MCF 10A (cell line): ENCODE results near the gene FGR. TPM values are rescaled to one million over a fixed set of nuclear protein-coding genes. Genes with fewer than 3 reads are reported as not detected.

Experiments used
- BruUV-seq: library from RNA; stranded (reverse); fragments of 400-500 nt; replicated peaks from 2 replicates; lab custom pipeline; 2021; lab: Mats Ljungman, UMichigan
- CTCF ChIA-PET: fragments of 300-600 bp; sonication (Branson Sonifier 250); formaldehyde crosslinking; extraction: SDS; loops from one replicate; lab custom pipeline; 2021; ENCODE audit warnings: antibody characterized with exemption, inconsistent platforms; lab: Yijun Ruan, JAX
- POLR2A ChIA-PET: fragments of 300-600, 350-650 bp; sonication (Branson Sonifier 250); formaldehyde crosslinking; extraction: SDS; loops from one replicate; lab custom pipeline; 2020; ENCODE audit warnings: antibody characterized with exemption, inconsistent platforms; lab: Yijun Ruan, JAX
- DNase-seq: peaks from one replicate; pipeline ENCODE4 v3.0.0-alpha.2; 2018; ENCODE audit not compliant: unreplicated experiment
- H3K27ac Mint-ChIP-seq: one replicate; pipeline ENCODE4 v1.8.0; 2022; ENCODE audit warnings: mild to moderate bottlenecking, low read depth, mixed read lengths; ENCODE audit not compliant: unreplicated experiment
- H3K27me3 Mint-ChIP-seq: one replicate; pipeline ENCODE4 v1.8.0; 2022; ENCODE audit warnings: mixed read lengths; ENCODE audit not compliant: insufficient read depth, unreplicated experiment
- H3K36me3 Mint-ChIP-seq: one replicate; pipeline ENCODE4 v1.8.0; 2022; ENCODE audit warnings: mild to moderate bottlenecking, moderate library complexity, mixed read lengths; ENCODE audit not compliant: insufficient read depth, unreplicated experiment
- H3K4me1 Mint-ChIP-seq: one replicate; pipeline ENCODE4 v1.8.0; 2022; ENCODE audit warnings: mixed read lengths; ENCODE audit not compliant: insufficient read depth, unreplicated experiment
- H3K4me3 Mint-ChIP-seq: one replicate; pipeline ENCODE4 v1.8.0; 2022; ENCODE audit warnings: mild to moderate bottlenecking, moderate library complexity, mixed read lengths; ENCODE audit not compliant: unreplicated experiment
- H3K9me3 Mint-ChIP-seq: one replicate; pipeline ENCODE4 v1.8.0; 2022; ENCODE audit warnings: mixed read lengths; ENCODE audit not compliant: unreplicated experiment
- intact Hi-C: fragments of 100-400 bp; cut with micrococcal nuclease; formaldehyde crosslinking; loops from 2 replicates; pipeline ENCODE4 v1.14.1; 2022
- total RNA-seq: library from RNA; stranded (reverse); gene quantifications from 2 replicates; pipeline ENCODE4 v1.2.3, GENCODE V29; 2022
- TF ChIP-seq, protein P1 (sequence below): fragments of 200-600 bp; IDR thresholded peaks from one replicate; pipeline ENCODE4 v1.8.0; 2022; ENCODE audit warnings: antibody characterized with exemption, mild to moderate bottlenecking; ENCODE audit not compliant: unreplicated experiment

FGR gene
- total RNA-seq, 1 experiment from 2014 or later = not detected

DNA sequence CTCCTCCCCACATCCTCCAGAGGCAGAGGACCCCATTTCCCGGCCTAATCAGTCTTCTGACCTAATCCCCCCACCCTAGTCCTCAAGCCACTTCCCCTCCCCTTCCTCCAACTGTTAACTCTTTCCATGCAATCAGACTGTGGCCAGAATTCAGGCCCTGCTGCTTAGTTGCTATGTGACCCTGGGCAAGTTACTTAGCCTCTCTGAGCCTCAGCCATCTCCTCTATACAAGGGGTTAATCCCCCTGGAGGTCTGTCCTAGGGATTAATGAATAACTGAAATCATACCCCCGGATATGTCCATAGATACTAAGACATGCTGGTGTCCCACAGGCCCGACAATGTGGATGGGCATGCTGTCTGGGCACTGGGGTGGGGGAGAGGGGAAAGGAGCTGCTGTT, 49.3 kb downstream of the FGR start:
- no peak overlapping the region for H3K4me3 Mint-ChIP-seq
- no peak for DNase-seq
- H3K27me3 Mint-ChIP-seq = no peaks in the 10 kb centered on the region
- H3K9me3 Mint-ChIP-seq = no peaks in the 10 kb centered on the region
- ChIA-PET CTCF (interaction anchor here (6.6 kb wide), 1 partner anchor 29 kb away, joined by 28 read pairs; no protein-coding TSS in a partner anchor), POLR2A (interaction anchor here (0.9 to 3.5 kb wide), 3 partner anchors 9 to 96 kb away, joined by 3 to 12 read pairs (median 3); partner anchors contain the start of gene WASF2)
- H3K36me3 Mint-ChIP-seq = peaks cover 10% of the 10 kb centered on the region
- TF ChIP-seq, protein P1, sequence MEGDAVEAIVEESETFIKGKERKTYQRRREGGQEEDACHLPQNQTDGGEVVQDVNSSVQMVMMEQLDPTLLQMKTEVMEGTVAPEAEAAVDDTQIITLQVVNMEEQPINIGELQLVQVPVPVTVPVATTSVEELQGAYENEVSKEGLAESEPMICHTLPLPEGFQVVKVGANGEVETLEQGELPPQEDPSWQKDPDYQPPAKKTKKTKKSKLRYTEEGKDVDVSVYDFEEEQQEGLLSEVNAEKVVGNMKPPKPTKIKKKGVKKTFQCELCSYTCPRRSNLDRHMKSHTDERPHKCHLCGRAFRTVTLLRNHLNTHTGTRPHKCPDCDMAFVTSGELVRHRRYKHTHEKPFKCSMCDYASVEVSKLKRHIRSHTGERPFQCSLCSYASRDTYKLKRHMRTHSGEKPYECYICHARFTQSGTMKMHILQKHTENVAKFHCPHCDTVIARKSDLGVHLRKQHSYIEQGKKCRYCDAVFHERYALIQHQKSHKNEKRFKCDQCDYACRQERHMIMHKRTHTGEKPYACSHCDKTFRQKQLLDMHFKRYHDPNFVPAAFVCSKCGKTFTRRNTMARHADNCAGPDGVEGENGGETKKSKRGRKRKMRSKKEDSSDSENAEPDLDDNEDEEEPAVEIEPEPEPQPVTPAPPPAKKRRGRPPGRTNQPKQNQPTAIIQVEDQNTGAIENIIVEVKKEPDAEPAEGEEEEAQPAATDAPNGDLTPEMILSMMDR = no peak
- BruUV-seq = no TSS peak
- peaks cover 21% of the 10 kb centered on the region for H3K4me1 Mint-ChIP-seq
- intact Hi-C loops = no loop called here
- H3K27ac Mint-ChIP-seq = no peak overlapping the region

DNA sequence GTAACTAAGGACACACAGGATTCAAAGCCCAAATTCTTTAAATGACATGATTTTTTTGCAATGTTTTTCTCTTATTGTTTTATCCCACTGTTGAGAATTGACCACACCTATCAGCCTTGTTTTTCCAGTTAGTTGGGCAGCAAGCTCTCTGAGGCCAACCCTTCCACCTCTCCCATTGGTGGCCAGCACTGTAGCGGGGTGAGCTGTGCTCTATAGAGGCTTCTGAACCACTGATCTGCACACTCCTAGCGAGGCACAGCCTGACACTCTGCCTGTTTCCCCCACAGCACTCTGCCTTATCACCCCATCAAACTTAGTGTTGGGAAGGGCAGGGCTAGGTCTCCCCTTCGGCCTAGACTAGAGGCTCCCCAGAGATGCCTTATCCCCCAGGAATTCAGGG, 50.5 kb downstream of the FGR start:
- Mint-ChIP-seq H3K36me3 (peaks cover 10% of the 10 kb centered on the region), H3K4me3 (no peak overlapping the region), H3K9me3 (no peaks in the 10 kb centered on the region), H3K4me1 (peaks cover 21% of the 10 kb centered on the region), H3K27ac (no peak overlapping the region), H3K27me3 (no peaks in the 10 kb centered on the region)
- ChIA-PET POLR2A (interaction anchor here (1.3 to 3.5 kb wide), 3 partner anchors 9 to 95 kb away, joined by 3 to 12 read pairs (median 4); partner anchors contain the start of gene WASF2), CTCF (interaction anchor here (6.6 kb wide), 1 partner anchor 27 kb away, joined by 28 read pairs; no protein-coding TSS in a partner anchor)
- TF ChIP-seq, protein P1 = no peak
- no peak for DNase-seq
- intact Hi-C loops = no loop called here
- BruUV-seq = no TSS peak

DNA sequence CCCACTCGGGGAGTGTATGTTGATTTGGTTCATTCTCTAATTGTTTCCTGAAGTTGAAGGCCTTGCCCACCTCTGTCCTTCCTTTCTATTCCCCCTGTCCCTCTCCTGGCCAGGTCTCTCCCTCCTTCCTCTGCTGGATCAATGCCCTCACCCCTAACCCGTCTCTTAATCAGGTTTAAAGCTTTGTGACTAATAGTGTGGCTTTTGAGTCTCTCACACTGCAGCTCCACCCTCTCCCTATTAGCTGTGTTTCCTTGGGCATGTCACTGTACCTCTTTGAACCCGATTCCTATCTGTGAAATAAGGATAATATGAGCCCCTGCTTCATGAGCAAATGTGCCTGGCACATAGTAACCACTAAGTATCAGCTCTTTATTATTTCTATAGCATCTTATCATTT, 51.5 kb downstream of the FGR start:
- Mint-ChIP-seq H3K9me3 (no peaks in the 10 kb centered on the region), H3K27me3 (no peaks in the 10 kb centered on the region), H3K4me1 (peaks cover 21% of the 10 kb centered on the region), H3K27ac (no peak overlapping the region), H3K36me3 (peaks cover 10% of the 10 kb centered on the region), H3K4me3 (no peak overlapping the region)
- CTCF ChIA-PET = interaction anchor here (0.8 to 6.6 kb wide), 3 partner anchors 14 to 26 kb away, joined by 4 to 28 read pairs (median 9); no protein-coding TSS in a partner anchor
- POLR2A ChIA-PET = interaction anchor here (1.8 to 3.5 kb wide), 2 partner anchors 11 to 94 kb away, joined by 4 to 12 read pairs; partner anchors contain the start of gene WASF2
- BruUV-seq = no TSS peak
- DNase-seq = no peak
- intact Hi-C loops = no loop called here
- TF ChIP-seq, protein P1 = no peak

DNA sequence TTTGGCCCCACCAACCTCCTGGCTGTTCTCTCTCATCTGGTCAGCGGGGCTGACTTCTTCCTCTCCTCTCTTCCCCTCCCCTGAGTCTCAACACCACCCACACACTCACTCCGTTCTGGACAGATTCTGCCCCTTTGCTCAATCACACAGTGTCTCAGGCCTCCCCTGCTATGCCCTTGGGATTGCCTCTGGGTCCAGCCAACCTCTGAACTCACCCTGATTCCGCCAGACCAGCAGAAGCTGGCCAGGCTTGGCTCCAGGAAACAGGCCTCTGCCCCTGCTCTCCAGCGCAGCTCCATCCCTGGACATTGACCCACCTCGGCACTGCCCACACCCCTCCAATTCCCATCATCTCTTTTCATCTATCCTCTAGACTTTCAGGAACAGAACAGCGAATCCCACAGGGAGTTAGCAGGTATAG, 53.2 kb downstream of the FGR start:
- peaks cover 10% of the 10 kb centered on the region for H3K36me3 Mint-ChIP-seq
- no peak overlapping the region for H3K27ac Mint-ChIP-seq
- H3K4me3 Mint-ChIP-seq = no peak overlapping the region
- no peaks in the 10 kb centered on the region for H3K9me3 Mint-ChIP-seq
- ChIA-PET CTCF (interaction anchor here (0.5 to 6.6 kb wide), 6 partner anchors 13 to 516 kb away, joined by 3 to 28 read pairs (median 4); no protein-coding TSS in a partner anchor), POLR2A (interaction anchor here (1.2 to 1.6 kb wide), 2 partner anchors 10 to 12 kb away, joined by 4 read pairs; no protein-coding TSS in a partner anchor)
- TF ChIP-seq, protein P1 = no peak
- H3K4me1 Mint-ChIP-seq = peaks cover 24% of the 10 kb centered on the region
- intact Hi-C loops = no loop called here
- DNase-seq = no peak
- no TSS peak for BruUV-seq
- no peaks in the 10 kb centered on the region for H3K27me3 Mint-ChIP-seq
